Stimulated activated CD8-positive, alpha-beta memory T cell treated with anti-CD3 and anti-CD28 coated beads, Interleukin-2, amount 100 ng/mL, for 48 hours (primary cell): Measurements from ENCODE around the gene FMO2.

Experiments used
- DNase-seq, 2 donors: peaks; one replicate each; pipeline ENCODE4 v3.0.0-alpha.2; 2020; ENCODE audit warnings: low read depth in 2 of 2

The FMO2 gene

DNA sequence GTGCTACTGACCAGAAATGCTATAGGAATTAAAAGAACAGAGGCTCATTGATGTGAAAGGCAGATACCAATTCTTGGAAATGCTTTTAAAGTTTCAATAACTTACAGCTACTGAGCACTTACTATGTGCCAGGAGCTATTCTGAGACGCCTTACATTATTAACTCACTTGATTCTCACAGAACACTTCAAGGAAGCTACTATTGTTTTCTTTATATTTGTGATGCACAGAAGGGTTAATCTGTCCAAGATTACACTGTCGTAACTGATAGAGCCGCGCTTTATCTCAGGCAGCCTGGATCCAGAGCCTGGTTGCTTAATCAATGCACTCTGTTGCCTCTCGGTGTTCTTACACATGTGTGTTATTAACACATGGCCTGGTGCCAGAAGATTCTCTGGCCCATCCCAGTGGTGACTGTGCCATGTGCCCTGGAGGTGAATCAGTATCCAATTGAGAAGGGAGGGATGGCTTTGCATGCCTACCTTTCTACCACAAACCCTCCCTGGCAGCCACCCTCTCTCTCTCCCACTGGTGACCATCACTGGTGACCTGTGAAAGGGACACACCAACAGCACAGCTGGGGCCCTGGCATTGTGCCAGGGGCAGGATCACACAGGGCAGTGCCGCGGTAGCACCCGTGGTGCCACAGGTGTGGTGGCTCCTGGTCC is 72.0 kb downstream of the FMO2 start:
- no peak for DNase-seq

DNA sequence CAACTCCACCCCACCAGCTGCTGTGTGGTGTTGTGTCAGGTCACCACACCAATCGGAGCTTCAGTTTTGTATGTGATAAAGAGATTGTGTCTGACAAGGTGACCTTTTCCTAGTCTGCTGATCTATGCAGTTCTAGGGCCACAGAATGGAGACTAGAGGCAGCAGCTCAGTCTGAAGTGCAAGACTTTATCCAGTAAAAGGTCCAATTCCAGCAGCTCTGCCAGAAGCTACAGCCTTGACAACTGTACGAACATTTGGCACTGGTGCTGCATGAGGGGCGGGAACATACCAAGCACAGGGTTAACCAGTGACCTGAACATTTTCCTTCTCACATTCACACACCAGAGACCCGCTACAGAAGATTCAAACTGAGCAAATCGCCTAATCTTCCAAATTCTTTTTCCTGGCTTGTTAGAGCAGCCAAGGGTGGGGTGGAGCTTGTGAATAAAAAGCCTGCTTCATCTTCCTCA is 72.5 kb downstream of the FMO2 start:
- DNase-seq: no peak

DNA sequence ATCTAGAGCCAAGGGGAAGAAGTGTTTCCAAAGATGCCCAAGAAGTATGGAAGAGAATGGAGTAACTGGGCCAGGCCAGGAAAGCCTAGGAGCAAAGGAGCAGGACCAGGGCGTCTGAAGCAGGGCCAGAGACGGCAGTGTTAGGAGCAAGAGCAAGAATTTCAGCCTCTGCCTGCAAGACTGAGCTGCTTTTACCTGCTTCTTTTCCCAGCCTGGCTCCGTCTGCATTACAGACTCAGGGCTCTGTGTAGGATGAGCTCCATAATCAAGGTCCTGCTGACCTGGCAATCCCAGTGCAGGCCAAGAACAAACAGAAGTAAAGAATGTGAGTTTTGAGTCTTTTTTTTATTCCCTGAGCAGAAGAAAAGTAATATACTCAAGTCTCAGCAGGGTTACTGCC is 73.3 kb downstream of the FMO2 start:
- DNase-seq: no peak

DNA sequence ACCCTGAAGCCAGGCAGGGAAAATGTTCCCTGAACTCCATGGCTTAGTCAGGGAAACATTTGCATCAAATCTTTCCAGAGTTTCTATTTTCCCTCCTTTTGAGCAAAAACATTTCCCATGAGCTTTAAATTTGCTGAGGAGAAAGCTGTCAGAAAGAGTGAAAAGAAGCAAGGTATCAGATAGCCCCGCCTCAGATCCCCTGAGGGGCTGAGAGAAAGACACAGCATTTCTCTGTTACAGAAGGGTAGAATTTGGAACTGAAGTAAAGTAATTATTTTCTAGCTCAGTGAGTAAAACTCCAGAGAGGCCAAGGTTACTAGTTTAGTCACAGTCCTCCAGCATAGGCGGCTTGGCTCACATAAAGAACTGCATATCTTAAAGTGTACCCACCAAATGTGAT is 73.8 kb downstream of the FMO2 start:
- no peak for DNase-seq
